Measurements from ENCODE around the gene ADAMTS2.

Gene ADAMTS2

GRCh38 chr5:179275381-179275878 is 69.8 kb downstream of the ADAMTS2 start:
- DNase-seq, result no peak

DNA sequence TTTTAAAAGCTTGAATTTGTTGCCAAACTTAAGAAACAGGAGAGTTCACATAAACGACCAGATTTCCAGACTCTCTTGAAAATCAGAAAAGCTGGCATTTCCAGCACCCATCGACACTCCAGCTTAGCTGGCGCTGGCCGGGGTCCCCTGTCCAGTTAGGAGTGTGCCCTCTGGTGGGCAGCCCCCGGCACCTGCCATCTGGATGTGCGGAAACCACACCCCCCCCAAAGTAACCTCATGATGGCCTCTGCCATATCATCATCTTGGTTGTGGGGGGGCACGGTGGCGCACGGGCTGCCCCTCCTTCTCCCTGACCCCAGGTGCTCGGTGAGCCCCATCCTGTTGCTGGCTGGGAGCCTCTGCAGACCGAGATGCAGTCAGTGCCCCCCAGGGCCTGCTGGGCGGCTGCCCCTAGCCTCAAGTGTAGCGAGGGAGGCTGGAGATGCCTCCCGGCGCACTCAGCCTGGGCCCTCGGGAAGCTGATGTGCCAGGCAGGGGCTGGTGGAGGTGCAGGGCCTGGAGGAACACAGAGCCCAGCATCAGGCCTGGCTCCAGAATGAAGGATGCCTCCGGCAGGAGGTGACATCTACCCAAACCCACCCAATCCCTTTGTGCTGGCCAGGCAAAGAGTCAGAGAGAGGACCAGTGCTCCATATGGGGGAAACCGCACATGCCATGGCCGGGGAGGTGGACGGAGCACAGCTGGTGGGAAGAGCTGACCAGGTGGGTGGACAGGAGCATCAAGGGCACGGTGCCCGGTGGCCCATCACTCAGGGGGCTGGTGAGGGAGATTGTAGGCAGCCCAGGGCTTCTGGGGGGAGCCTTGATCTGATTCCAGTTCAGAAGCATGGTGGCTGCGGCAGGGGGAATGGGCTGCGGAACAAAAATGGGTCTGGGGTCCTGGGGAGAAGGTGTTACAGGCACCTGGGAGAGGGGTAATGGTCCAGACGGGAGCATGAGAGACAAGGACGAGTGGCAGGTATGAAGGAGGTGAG is 70.6 kb downstream of the ADAMTS2 start:
- DNase-seq, result no peak

DNA sequence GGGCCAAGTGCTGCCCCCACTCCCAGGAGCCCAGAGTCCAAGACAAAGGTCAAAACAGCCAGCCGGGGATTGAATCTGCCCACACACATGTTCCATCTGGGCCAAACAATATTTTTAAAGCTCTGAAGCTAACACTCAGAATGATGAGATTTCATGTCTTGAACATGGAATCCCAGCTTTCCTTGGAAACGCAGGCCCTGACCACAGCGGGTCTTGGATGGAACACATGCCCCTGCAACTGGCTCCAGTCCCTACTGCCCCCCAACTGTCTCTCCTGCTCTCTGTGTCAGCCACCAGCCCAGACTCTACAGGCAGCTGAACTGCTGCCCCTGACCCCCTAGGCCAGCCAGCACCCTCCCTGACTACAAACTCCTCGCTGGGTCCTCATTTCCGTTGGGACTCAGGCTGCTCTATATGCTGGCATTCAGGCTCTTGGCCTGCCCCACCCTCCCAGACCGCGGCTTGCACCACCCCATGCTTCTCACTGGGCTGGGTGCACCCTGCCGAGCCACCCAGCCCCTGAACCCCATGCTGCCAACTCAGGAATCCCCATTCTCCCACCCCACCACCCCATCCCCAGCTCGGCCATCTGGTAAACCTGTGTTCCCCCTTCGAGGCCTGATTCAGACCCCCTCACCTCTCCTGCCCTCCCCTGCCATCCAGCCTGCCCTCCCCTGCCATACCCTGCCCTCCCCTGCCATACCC is 71.7 kb downstream of the ADAMTS2 start:
- DNase-seq, result no peak

DNA sequence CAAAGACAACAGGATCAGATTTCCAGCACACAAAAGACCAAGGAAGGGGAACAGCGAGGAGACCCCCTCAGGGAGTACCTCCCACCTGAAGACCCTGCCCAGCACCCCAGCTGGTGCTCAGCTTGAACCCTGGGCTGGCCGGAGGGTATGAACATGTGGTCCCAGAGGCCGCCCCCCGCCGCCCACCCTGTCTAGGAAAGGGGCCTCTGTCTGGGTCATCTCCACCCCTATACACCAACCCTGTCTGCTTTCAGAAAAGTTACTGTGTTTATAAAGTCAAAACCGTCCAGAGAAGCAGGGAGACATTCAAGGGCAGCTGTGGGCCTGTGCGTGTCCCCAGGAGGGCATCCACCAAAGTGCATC is 72.2 kb downstream of the ADAMTS2 start:
- DNase-seq, result no peak

GRCh38 chr5:179272326-179273072 is 72.8 kb downstream of the ADAMTS2 start:
- no peak for DNase-seq

DNA sequence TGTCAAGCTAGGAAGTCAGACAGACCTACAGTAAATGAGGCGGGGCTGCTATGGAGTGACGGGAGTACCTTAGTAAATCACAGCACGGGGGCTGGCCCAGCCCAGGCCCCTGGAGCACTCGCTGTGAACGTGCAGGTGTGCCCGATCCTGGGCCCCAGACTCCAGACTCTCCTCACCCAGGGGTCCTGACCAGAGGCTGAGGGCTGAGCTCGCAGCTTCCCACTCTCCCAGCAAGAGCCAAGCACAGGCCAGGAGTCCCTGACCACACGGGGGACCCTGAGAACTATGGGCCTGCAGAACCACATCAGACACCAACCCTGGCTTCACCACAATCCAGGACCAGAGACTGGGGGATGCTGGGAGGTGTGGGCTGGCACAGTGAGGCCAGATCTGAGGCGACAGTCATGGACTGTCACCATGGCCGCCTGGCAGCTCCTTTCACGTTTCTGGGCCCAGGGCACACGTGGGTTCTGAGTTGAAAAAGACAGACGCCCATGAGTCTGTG is 73.4 kb downstream of the ADAMTS2 start:
- no peak for DNase-seq

GRCh38 chr5:179271428-179271734 is 73.9 kb downstream of the ADAMTS2 start:
- no peak for DNase-seq

DNA sequence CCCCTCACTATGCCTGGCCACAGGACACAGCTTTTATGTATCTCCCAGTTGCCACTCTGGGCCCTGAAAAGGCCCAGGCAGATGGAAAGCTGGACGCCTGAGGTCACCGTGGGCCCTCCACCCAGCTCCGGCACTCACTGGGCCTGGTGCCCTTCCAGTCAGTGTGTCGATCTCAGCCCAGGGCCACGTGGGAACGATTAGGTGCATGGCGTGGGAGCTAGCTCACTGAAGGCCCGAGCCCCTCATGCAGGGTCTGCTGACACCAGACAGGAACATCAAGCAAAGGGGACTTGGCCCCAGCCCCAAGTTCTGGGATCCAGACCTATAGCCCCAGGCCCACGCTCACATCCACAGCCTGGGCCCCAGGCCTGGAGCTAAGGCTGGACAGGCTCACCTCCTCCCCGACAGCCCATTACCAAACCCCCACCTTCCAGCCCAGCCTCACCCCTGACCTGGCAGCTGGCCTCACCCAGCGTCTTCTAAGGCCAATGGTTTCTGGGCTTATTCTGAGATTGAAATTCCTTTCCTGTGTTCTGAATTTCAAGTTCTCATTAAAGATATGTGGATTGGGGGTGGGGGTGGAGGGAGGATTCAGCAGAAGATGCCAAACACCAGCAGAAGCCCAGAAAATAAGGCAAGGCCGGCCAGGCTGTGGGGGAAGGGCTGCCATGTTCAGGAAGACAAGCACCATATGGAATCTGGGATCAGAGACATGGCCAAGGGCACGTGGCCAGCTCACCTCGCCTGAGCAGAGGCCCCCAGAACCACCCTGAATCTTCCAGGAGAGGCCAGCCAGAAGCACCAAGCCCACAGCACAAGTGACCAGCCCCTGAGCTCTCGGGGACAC is 74.5 kb downstream of the ADAMTS2 start:
- DNase-seq, result peak; percentile 75

DNA sequence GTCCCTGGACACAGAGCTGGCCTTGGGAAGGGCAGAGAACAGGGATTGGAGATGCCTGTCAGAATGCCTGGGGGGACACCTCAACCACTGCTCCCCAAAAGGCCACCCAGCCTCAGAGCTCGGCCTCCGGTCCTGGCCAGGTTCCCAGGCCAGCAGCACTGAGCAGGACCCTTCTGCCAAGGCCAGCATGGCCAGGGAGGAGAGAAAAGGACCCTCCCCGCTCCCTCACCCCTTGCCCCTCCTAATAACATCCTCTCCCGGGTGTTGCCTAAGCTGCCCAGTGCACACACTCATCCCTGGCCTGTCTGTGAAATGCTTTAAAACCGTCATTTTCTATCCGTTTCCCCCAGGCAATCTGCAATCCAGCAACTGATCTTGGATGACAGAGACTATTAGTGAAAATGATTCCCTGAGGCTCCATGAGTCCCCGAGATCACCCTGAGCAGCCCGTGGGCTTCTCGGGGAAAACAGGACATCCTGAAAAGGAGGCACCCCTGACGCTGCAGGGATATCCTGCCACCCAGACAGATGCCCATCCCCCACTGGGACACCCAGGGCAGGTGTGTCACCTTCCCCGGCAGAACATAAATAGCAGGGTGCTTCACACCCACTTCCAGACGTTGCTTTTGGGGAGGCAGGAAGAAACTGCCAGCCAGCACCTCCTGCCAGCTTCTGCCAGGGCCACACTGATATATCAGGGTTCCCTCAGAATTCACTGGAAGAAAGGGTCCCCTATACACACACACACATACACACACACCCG is 75.3 kb downstream of the ADAMTS2 start:
- DNase-seq, result no peak

DNA sequence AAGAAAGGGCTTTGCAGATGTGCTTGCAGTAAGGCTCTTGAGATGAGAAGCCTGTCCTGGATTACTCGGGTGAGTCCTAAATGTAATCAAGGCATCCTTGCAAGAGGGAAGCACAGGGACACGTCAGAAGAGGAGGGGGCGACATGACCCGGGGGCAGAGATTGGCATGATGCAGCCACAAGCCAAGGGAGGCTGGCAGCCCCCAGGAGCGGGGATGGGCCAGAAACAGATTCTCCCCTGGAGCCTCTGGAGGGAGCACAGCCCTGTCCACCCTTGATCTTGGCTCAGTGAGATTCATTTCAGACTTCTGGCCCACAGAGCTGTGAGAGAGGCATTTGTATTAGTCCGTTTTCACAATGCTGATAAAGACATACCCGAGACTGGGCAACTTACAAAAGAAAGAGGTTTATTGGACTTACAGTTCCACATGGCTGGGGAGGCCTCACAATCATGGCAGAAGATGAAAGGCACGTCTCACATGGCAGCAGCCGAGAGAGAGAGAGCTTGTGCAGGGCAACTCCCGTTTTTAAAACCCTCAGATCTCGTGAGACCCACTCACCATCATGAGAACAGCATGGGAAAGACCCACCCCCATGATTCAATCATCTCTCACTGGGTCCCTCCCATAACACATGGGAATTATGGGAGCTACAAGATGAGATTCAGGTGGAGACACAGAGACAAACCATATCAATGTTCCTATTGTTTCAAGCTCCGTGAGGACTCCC is 76.1 kb downstream of the ADAMTS2 start:
- DNase-seq, result no peak

DNA sequence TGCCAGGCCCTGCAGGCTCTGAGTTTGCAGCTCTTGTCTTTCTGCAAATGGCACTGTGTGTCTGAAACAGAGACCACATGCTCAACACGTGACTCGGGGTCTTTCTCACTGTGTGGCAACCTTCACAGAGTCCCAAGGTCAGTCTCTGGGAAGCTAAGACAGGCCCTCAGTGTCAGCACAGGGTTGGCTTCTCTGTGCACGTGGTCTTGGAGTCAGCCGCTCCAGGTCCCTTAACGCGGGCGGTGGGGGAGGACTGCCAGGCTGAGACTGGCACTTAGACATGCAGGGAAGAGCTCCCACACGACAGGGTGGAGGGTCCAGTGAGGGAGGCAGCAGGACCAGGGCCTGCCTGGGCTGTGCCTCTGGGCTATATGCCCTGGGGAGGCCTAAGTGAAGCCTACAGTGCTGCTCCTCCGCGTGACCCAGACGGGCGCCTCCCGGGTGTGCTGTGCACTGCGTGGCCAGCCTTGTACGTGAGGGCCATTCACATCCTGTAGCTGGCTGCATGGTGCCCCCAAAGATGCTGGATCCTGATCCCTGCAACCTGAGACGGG is 76.8 kb downstream of the ADAMTS2 start:
- no peak for DNase-seq

- DNase-seq, result peak; percentile 46
These were observed 77.6 kb downstream of the ADAMTS2 start for GRCh38 chr5:179267671-179268083.

DNA sequence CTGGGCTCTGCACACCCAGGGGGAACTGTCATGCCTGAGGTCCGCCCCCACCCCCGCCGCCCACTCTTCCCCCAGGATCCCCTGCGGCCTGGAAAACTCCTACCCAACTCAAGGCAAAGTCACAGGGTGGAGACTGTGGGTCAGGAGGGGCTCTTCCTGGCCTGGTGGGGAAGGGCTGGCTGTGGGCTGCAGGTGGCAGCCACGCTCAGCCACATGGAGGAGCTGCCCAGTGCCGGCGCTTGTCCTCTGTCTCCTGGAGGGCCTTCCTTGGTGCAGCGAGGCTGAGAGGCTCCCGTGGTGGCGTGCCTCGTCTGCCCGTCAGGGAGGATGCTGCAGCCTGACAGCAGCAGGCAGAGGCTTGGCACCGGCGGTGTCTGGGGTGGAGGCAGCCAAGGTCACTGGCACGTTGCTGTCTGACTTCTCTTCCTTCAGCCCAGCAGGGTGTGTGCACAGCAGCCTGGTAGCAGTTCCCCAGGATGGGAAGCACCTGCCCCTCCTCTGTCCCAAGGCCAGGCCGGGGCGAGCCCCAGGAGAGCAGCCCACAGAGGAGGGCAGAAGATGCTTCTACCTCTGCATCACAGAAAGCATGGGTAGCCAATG is 78.1 kb downstream of the ADAMTS2 start:
- no peak for DNase-seq

DNA sequence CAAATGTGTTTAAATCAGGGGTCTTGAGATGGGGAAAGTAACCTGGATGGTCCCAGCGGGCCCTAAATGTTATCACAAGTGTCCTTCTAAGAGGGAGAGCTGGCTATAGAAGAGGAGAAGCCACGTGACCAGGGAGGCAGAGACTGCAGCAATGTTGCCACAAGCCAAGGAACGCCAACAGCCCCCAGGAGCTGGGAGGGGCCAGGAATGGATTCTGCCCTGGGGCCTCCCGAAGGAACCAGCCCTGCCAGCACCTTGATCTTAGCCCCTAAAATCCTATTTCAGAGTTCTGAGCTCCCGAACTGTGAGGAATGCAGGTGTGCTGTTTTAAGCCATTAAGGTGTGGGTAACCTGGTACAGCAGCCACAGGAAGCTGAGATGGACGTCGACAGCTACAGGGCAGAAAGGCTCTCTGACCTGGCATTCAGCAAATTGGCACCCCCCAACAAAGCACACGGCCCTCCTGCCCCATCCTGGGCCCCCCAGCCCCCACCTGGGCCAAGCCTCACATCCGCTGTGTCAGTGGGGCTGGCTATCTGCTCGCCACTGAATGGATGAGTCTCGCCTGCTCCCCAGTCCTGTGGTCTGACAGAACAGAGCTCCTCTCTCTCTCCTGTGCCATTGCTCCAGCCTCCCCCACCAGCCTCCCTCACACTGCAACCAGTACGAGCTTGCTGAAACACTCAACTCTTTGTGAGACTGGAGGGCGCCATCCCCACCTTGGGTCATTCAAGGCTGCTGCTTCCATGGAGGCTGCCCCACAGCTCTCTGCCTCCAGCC is 78.8 kb downstream of the ADAMTS2 start:
- no peak for DNase-seq

GRCh38 chr5:179265514-179266290 is 79.6 kb downstream of the ADAMTS2 start:
- peak; percentile 99 for DNase-seq

- no peak for DNase-seq
These were observed 80.3 kb downstream of the ADAMTS2 start for GRCh38 chr5:179264783-179265513.

- DNase-seq, result no peak
These were observed 81.0 kb downstream of the ADAMTS2 start for GRCh38 chr5:179264053-179264782.
